Measurements from ENCODE around the gene ANKRD9.

ANKRD9 gene

GRCh38 chr14:102469261-102469660 lies 40.3 kb downstream of the ANKRD9 start:
- TF ChIP-seq TEAD4 (IDR thresholded peaks at IDR 0.05) (0 out of 2 replicates have a peak, but pooled peaks have one; percentile 6), MAX (IDR thresholded peaks at IDR 0.05) (no peak)

DNA sequence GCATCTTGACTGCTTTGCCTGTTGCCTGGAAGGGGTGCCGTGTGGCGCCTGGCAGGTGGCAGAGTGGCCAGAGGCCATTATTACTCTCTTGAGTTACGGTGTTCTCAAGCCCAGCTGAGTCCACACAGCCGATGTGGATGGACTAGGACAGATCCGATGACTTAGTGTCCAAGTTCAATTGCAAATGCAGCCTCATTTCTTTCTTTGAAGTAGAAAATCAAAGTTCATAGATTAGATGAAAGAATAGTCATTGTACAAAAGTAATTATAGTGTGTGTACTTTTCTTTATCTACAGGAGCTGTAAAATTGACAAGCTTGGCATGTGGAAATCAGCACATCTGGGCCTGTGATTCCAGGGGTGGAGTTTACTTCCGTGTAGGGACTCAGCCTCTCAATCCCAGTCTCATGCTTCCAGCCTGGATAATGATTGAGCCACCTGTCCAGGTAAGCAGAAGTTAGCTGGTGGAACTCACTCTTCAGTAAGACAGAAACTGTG lies 44.7 kb downstream of the ANKRD9 start:
- no peak for TF ChIP-seq EP300 (IDR thresholded peaks at IDR 0.05; ENCODE audit: borderline replicate concordance)
- no peak for TF ChIP-seq NFIC (IDR thresholded peaks at IDR 0.05)
- no peak for TF ChIP-seq TCF12 (IDR thresholded peaks at IDR 0.05; ENCODE audit: low read depth)
- TF ChIP-seq YY1 (IDR thresholded peaks at IDR 0.05; ENCODE audit: low read depth) = no peak
- TF ChIP-seq RAD21 (IDR thresholded peaks at IDR 0.05; ENCODE audit: low read depth) = no peak

GRCh38 chr14:102464006-102464405 lies 45.6 kb downstream of the ANKRD9 start:
- TF ChIP-seq TAF1 (IDR thresholded peaks at IDR 0.05; ENCODE audit: low read depth) (no peak), TEAD4 (IDR thresholded peaks at IDR 0.05) (no peak), RAD21 (IDR thresholded peaks at IDR 0.05; ENCODE audit: low read depth) (no peak), EGR1 (IDR thresholded peaks at IDR 0.05) (no peak), CREB1 (IDR thresholded peaks at IDR 0.05; ENCODE audit: low read depth) (no peak), NFIC (IDR thresholded peaks at IDR 0.05) (no peak)

- TF ChIP-seq EGR1 (IDR thresholded peaks at IDR 0.05) = no peak
- TF ChIP-seq MAX (IDR thresholded peaks at IDR 0.05) = no peak
- no peak for TF ChIP-seq CREB1 (IDR thresholded peaks at IDR 0.05; ENCODE audit: low read depth)
- no peak for TF ChIP-seq YY1 (IDR thresholded peaks at IDR 0.05; ENCODE audit: low read depth)
- TF ChIP-seq REST (IDR thresholded peaks at IDR 0.05; ENCODE audit: low read depth) = no peak
- no peak for TF ChIP-seq TEAD4 (IDR thresholded peaks at IDR 0.05)
- TF ChIP-seq RAD21 (IDR thresholded peaks at IDR 0.05; ENCODE audit: low read depth) = no peak
- TF ChIP-seq ZBTB7A (IDR thresholded peaks at IDR 0.05; ENCODE audit: low read depth) = no peak
- no peak for TF ChIP-seq TCF12 (IDR thresholded peaks at IDR 0.05; ENCODE audit: low read depth)
- TF ChIP-seq NFIC (IDR thresholded peaks at IDR 0.05) = no peak
- no peak for TF ChIP-seq FOXM1 (IDR thresholded peaks at IDR 0.05; ENCODE audit: borderline replicate concordance, low read depth)
- no peak for TF ChIP-seq TAF1 (IDR thresholded peaks at IDR 0.05; ENCODE audit: low read depth)
- TF ChIP-seq, protein P1, sequence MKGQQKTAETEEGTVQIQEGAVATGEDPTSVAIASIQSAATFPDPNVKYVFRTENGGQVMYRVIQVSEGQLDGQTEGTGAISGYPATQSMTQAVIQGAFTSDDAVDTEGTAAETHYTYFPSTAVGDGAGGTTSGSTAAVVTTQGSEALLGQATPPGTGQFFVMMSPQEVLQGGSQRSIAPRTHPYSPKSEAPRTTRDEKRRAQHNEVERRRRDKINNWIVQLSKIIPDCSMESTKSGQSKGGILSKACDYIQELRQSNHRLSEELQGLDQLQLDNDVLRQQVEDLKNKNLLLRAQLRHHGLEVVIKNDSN (IDR thresholded peaks at IDR 0.05) = no peak
- TF ChIP-seq CEBPB (IDR thresholded peaks at IDR 0.05) = no peak
- no peak for TF ChIP-seq EP300 (IDR thresholded peaks at IDR 0.05; ENCODE audit: borderline replicate concordance)
These were observed 47.2 kb downstream of the ANKRD9 start for GRCh38 chr14:102462391-102462790.

GRCh38 chr14:102461490-102462338 lies 47.9 kb downstream of the ANKRD9 start:
- TF ChIP-seq CREB1 (IDR thresholded peaks at IDR 0.05; ENCODE audit: low read depth) = no peak
- TF ChIP-seq TEAD4 (IDR thresholded peaks at IDR 0.05) = no peak
- TF ChIP-seq RAD21 (IDR thresholded peaks at IDR 0.05; ENCODE audit: low read depth) = no peak
- TF ChIP-seq FOXM1 (IDR thresholded peaks at IDR 0.05; ENCODE audit: borderline replicate concordance, low read depth) = no peak
- no peak for TF ChIP-seq REST (IDR thresholded peaks at IDR 0.05; ENCODE audit: low read depth)
- no peak for TF ChIP-seq ZBTB7A (IDR thresholded peaks at IDR 0.05; ENCODE audit: low read depth)
- TF ChIP-seq MAX (IDR thresholded peaks at IDR 0.05) = no peak
- no peak for TF ChIP-seq TCF12 (IDR thresholded peaks at IDR 0.05; ENCODE audit: low read depth)
- TF ChIP-seq YY1 (IDR thresholded peaks at IDR 0.05; ENCODE audit: low read depth) = no peak
- no peak for TF ChIP-seq NFIC (IDR thresholded peaks at IDR 0.05)
- TF ChIP-seq TAF1 (IDR thresholded peaks at IDR 0.05; ENCODE audit: low read depth) = no peak
- TF ChIP-seq EP300 (IDR thresholded peaks at IDR 0.05; ENCODE audit: borderline replicate concordance) = no peak

DNA sequence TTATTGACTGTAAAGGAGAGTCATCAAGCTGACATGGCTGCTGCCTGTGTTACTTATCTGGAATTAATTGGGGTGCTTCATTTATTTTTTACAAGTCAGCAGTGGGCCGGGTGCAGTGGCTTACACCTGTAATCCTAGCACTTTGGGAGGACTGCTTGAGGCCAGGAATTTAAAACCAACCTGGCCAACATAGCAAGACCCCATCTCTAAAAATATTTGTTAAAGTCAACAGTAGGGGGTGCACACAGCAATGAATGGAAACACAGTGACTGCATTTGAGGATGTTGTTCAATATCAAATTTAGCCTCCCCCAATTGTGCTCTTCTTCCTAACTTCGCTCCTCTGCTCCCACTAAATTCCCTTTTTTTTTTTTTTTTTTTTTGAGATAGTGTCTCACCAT lies 52.1 kb downstream of the ANKRD9 start:
- no peak for TF ChIP-seq NFIC (IDR thresholded peaks at IDR 0.05)
- TF ChIP-seq CREB1 (IDR thresholded peaks at IDR 0.05; ENCODE audit: low read depth) = no peak
- TF ChIP-seq, protein P1 (IDR thresholded peaks at IDR 0.05) = no peak
- TF ChIP-seq TAF1 (IDR thresholded peaks at IDR 0.05; ENCODE audit: low read depth) = no peak
- no peak for TF ChIP-seq ZBTB7A (IDR thresholded peaks at IDR 0.05; ENCODE audit: low read depth)
- no peak for TF ChIP-seq EP300 (IDR thresholded peaks at IDR 0.05; ENCODE audit: borderline replicate concordance)
- no peak for TF ChIP-seq YY1 (IDR thresholded peaks at IDR 0.05; ENCODE audit: low read depth)
- no peak for TF ChIP-seq TCF12 (IDR thresholded peaks at IDR 0.05; ENCODE audit: low read depth)
- no peak for TF ChIP-seq MAX (IDR thresholded peaks at IDR 0.05)
- TF ChIP-seq RAD21 (IDR thresholded peaks at IDR 0.05; ENCODE audit: low read depth) = no peak

Data from Ishikawa (cell line).